GM10248 (cell line): ENCODE results near the gene MCF2.

ENCODE experiments used
- CTCF ChIA-PET: fragments of 300-600 bp; sonication (Branson Sonifier 250); formaldehyde crosslinking; extraction: SDS; loops from one replicate; lab custom pipeline; 2021; ENCODE audit warnings: antibody characterized with exemption; lab: Yijun Ruan, JAX
- POLR2A ChIA-PET: fragments of 350-650 bp; sonication (Branson Sonifier 250); formaldehyde crosslinking; extraction: SDS; loops from one replicate; lab custom pipeline; 2020; ENCODE audit warnings: antibody characterized with exemption; lab: Yijun Ruan, JAX
- DNase-seq: peaks from one replicate; pipeline ENCODE4 v3.0.0; 2012; ENCODE audit errors: extremely low spot score
- CTCF ChIP-seq: IDR thresholded peaks from 2 replicates; pipeline ENCODE4 v1.5.1; 2012; ENCODE audit warnings: mild to moderate bottlenecking, low read depth; ENCODE audit errors: extremely low read depth, missing control alignments, control extremely low read depth

MCF2 gene

GRCh38 chrX:139640259-139640658, 67.7 kb downstream of the MCF2 start:
- ChIA-PET POLR2A (no interaction called here), CTCF (no interaction called here)
- no peak for DNase-seq
- no peak for TF ChIP-seq CTCF

GRCh38 chrX:139639253-139639652, 68.7 kb downstream of the MCF2 start:
- POLR2A ChIA-PET, result no interaction called here
- DNase-seq, result no peak
- CTCF ChIA-PET, result no interaction called here
- no peak for TF ChIP-seq CTCF

- TF ChIP-seq CTCF, result no peak
- ChIA-PET POLR2A (no interaction called here), CTCF (no interaction called here)
- DNase-seq, result no peak
Measured at GRCh38 chrX:139600105-139600504, 107.9 kb downstream of the MCF2 start.

GRCh38 chrX:139596068-139596467, 111.9 kb downstream of the MCF2 start:
- no peak for TF ChIP-seq CTCF
- CTCF ChIA-PET, result no interaction called here
- POLR2A ChIA-PET, result no interaction called here
- DNase-seq, result no peak

- CTCF ChIA-PET, result no interaction called here
- no peak for DNase-seq
- TF ChIP-seq CTCF, result no peak
- POLR2A ChIA-PET, result no interaction called here
Measured at GRCh38 chrX:139585613-139586012, 122.4 kb downstream of the MCF2 start.

- TF ChIP-seq CTCF, result no peak
- no peak for DNase-seq
- ChIA-PET CTCF (interaction anchor here (1.5 kb wide), 1 partner anchor 23 kb away, joined by 3 read pairs; no protein-coding TSS in a partner anchor), POLR2A (no interaction called here)
Measured at GRCh38 chrX:139581068-139581467, 126.9 kb downstream of the MCF2 start.

- no peak for TF ChIP-seq CTCF
- no peak for DNase-seq
- CTCF ChIA-PET, result no interaction called here
- POLR2A ChIA-PET, result no interaction called here
Measured at GRCh38 chrX:139566981-139567380, 141.0 kb downstream of the MCF2 start.
